ACC112 (cell line): Measurements from ENCODE around the gene PPP4R2.

Experiments used
- H2AFZ ChIP-seq: fragments of 200-600 bp; sonication (generic); one replicate; pipeline ENCODE4 v1.6.0; 2017; ENCODE audit warnings: antibody characterized with exemption, low read length; ENCODE audit not compliant: unreplicated experiment
- H3K27ac ChIP-seq: fragments of 200-600 bp; sonication (generic); 2 replicates; pipeline ENCODE4 v1.5.1; 2014; ENCODE audit warnings: low read depth, mild to moderate bottlenecking, antibody characterized with exemption, low read length, moderate library complexity
- H3K27me3 ChIP-seq: fragments of 200-600 bp; sonication (generic); 2 replicates; pipeline ENCODE4 v1.6.1; 2014; ENCODE audit warnings: mild to moderate bottlenecking, antibody characterized with exemption, low read length, moderate library complexity, mixed read lengths; ENCODE audit not compliant: insufficient read depth
- H3K36me3 ChIP-seq: fragments of 200-600 bp; sonication (generic); 2 replicates; pipeline ENCODE4 v1.6.1; 2016; ENCODE audit warnings: mild to moderate bottlenecking, antibody characterized with exemption, low read length, moderate library complexity, mixed read lengths; ENCODE audit not compliant: insufficient read depth
- H3K4me1 ChIP-seq: fragments of 200-600 bp; sonication (generic); one replicate; pipeline ENCODE4 v1.6.1; 2016; ENCODE audit warnings: low read length, mixed read lengths; ENCODE audit not compliant: insufficient read depth, unreplicated experiment, control insufficient read depth
- H3K4me3 ChIP-seq: fragments of 200-600 bp; sonication (generic); 2 replicates; pipeline ENCODE4 v1.5.1; 2014; ENCODE audit warnings: mild to moderate bottlenecking, low read depth, low read length
- H3K79me2 ChIP-seq: fragments of 200-600 bp; sonication (generic); one replicate; pipeline ENCODE4 v1.6.0; 2016; ENCODE audit warnings: low read length; ENCODE audit not compliant: control insufficient read depth, unreplicated experiment, insufficient read depth

The PPP4R2 gene

DNA sequence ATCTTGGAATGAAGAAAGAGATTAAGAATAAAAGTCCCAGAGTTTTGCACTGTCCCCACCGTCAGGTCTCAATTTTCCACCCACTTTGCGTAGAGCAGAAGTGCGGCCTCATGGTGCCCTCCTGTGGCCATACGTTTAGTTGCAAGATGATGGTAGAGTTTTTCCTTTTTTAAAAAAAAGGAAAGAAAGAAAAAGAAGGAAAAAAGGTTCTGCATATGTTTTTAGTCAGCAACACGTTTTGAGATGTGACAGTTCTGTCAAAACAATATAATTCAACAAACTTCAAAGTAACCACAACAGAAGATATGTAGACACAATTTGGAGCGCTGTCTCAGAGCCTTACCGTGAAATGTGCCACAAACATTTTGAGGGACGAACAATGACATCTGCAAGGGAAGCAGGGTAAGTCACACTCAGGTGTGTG lies 89.5 kb downstream of the PPP4R2 start:
- Histone ChIP-seq H2AFZ (no peak overlapping the region), H3K27me3 (no peaks in the 10 kb centered on the region), H3K27ac (no peak overlapping the region)

DNA sequence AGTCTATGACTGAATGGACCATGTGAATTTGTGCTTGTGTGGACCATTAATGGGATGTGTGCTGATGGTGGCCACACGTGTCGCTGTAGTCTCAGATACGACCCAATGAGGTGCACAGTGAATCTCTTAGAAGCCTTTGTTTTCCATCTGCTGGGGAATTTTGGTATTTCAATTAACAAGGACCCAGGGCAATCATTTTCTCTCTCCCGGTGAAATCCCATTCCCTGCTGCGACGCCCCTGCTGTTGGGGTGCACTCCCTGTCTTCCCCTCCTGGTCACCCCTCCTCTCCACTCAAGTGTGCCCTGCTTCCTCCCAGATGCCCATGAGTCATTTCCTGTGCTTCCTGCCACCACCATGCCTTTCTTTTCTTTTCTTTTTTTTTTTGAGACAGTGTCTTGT lies 97.5 kb downstream of the PPP4R2 start:
- Histone ChIP-seq H2AFZ (no peak overlapping the region), H3K4me1 (peaks cover 11% of the 10 kb centered on the region), H3K4me3 (no peak overlapping the region), H3K79me2 (no peaks in the 10 kb centered on the region), H3K36me3 (no peaks in the 10 kb centered on the region), H3K27ac (no peak overlapping the region), H3K27me3 (no peaks in the 10 kb centered on the region; the same call in 1 of the 2 replicates)

More for the DNA sequence above, 89.5 kb downstream of the PPP4R2 start:
- Histone ChIP-seq H3K79me2 (no peaks in the 10 kb centered on the region), H3K36me3 (no peaks in the 10 kb centered on the region), H3K4me1 (no peaks in the 10 kb centered on the region), H3K4me3 (no peak overlapping the region)

DNA sequence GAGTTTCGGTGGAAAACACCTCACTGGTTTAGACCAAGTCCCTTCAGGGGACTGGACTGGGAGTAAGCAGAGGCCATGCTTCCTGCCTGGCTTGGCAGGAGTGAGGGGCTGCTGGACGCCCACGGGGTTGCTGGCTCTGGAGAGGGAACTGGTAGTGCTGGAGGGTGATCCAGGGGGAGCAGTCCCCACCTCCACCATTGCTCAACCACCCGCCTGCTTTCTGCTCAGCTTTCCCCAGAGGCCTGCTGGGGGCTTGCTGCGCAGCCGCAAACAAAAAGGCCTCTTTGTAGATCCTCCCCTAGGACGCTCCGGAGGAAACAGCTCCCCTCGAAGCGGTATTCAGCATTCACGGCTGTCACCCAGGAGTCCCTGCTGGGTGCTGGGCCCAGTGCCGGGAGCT lies 98.3 kb downstream of the PPP4R2 start:
- H3K36me3 ChIP-seq: no peaks in the 10 kb centered on the region
- H3K4me3 ChIP-seq: no peak overlapping the region
- H3K27ac ChIP-seq: no peak overlapping the region
- H2AFZ ChIP-seq: no peak overlapping the region
- H3K4me1 ChIP-seq: peaks cover 11% of the 10 kb centered on the region
- H3K79me2 ChIP-seq: no peaks in the 10 kb centered on the region
- no peaks in the 10 kb centered on the region; the same call in 1 of the 2 replicates for H3K27me3 ChIP-seq

DNA sequence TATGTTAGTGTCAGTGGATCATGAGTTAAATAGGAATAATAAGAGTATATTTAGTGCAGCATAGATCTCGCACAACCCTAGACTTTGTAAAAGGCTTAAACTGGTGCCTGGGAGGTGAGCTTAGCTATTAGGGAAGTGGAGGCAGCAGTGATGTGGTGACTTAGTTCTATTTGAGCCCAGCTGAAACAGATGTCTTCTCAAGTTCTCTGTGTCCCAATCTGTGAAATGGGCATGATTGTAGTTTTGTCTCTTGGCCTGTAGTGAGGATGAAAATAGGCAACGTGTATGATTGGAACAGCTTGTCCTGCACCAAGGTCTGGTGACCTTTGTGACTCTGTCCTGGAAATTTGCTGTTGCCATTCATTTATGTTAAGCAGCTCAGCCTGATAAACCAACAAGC lies 99.6 kb downstream of the PPP4R2 start:
- Histone ChIP-seq H3K4me1 (peaks cover 11% of the 10 kb centered on the region), H3K27ac (no peak overlapping the region)

DNA sequence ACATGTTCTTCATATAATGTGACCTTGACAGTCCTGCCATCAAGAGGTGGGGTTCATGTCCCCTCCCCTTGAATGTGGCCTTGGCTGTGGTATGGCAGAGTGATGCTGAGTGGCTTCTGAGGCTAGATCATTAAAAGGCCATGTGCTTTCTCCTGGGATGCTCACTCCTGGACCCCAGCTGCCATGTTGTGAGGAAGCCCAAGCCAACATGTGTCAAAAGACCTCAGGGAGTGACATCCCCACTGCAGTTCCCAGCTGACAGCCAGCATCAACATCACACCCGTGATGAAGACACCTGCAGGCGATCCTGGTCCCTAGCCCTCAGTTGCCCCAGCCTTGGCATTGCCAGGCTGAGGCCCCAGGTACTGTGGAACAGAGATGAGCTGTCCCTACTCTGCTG lies 101.4 kb downstream of the PPP4R2 start:
- no peak overlapping the region for H3K4me3 ChIP-seq
- H3K4me1 ChIP-seq: peaks cover 11% of the 10 kb centered on the region
- no peak overlapping the region for H3K27ac ChIP-seq
- H3K79me2 ChIP-seq: no peaks in the 10 kb centered on the region
- H3K27me3 ChIP-seq: no peaks in the 10 kb centered on the region; the same call in 1 of the 2 replicates
- no peak overlapping the region for H2AFZ ChIP-seq
- no peaks in the 10 kb centered on the region for H3K36me3 ChIP-seq

More for the DNA sequence above, 99.6 kb downstream of the PPP4R2 start:
- H3K4me3 ChIP-seq: no peak overlapping the region
- no peak overlapping the region for H2AFZ ChIP-seq
- no peaks in the 10 kb centered on the region; the same call in 1 of the 2 replicates for H3K27me3 ChIP-seq
- no peaks in the 10 kb centered on the region for H3K79me2 ChIP-seq
- no peaks in the 10 kb centered on the region for H3K36me3 ChIP-seq

DNA sequence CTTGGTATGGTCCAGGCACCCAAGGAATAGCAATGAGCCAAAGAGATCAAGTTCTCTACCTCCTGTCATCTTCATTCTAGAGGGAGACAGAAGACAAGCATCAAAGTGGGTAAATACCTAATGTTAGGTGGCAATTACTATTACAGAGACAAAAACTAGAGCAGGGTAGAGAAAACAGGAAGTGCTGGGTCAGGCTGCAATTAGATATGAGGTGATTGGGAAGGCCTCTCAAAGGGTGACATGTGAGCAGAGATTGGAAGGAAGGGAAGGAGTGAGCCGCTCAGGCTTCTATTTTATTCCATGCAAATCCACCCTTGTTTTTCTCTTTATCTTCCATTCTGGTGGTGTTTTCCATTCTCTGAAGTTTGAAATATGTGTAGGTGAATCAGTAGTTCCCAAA lies 102.3 kb downstream of the PPP4R2 start:
- no peak overlapping the region for H2AFZ ChIP-seq
- no peak overlapping the region for H3K4me3 ChIP-seq
- no peaks in the 10 kb centered on the region for H3K79me2 ChIP-seq
- no peak overlapping the region for H3K27ac ChIP-seq
- H3K4me1 ChIP-seq: peaks cover 11% of the 10 kb centered on the region
- H3K36me3 ChIP-seq: no peaks in the 10 kb centered on the region
- no peaks in the 10 kb centered on the region; the same call in 1 of the 2 replicates for H3K27me3 ChIP-seq

DNA sequence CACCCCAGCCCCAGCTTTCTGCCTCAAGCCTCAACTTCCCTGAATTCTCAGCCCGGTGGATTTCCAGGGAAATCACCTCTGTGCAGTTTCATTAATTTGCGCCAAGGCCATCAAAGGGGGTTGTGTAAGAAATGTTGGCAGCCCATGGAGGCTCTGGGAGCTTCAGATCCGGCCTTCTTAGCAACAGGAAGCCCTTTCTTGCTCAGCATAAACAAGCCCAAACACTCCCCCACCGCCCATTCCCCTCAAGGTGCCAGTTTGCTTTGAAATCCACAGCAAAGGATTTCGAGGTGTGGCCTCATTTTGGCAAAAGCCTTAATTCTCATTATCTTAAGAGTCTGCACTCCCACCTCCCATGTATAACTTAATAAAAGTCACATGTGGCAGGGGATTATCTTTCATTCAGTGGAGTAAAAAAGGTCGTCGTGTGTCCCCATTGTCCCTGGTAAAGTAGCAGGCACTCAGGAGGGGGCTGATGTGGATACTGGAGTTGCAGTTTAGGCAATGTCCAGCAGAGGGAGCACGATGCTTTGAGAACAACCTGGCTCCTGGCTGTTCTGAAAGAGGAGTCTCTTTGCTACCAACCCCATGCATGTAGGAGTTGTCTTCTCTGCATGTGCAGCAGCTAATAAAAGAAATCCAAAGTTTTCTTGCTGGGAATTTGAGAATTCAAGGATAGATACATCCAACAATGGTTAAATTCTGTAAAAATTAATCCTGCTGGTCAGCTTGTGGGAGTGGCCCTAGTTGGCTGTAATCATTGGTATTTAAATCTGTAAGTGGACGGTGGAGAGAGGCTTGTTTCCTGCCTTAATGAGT lies 104.3 kb downstream of the PPP4R2 start:
- Histone ChIP-seq H3K4me1 (no peaks in the 10 kb centered on the region), H3K27me3 (no peaks in the 10 kb centered on the region; the same call in 1 of the 2 replicates), H3K36me3 (no peaks in the 10 kb centered on the region), H3K4me3 (no peak overlapping the region), H3K79me2 (no peaks in the 10 kb centered on the region), H2AFZ (no peak overlapping the region), H3K27ac (no peak overlapping the region)

DNA sequence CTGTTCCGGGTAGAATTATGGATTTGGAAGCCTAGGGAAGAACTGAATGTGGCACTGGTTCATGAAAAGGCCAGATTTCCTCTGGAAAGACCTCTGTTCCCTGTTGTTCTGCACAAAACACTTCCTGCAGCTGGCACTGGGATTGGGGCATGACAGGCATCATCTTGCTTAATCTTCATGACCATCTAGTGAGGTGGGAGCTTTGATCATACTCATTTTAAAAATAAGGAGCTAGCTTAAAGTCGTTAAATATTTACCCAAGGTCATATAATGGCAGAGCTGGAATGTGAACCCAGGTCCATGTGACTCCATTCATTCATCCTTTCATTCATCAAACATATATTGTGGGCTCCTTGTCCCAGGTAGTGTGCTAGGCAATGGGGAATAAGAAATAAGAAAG lies 105.3 kb downstream of the PPP4R2 start:
- H3K79me2 ChIP-seq: no peaks in the 10 kb centered on the region
- no peaks in the 10 kb centered on the region; the same call in 1 of the 2 replicates for H3K27me3 ChIP-seq
- no peaks in the 10 kb centered on the region for H3K36me3 ChIP-seq
- H2AFZ ChIP-seq: no peak overlapping the region
- no peaks in the 10 kb centered on the region for H3K4me1 ChIP-seq
- H3K27ac ChIP-seq: no peak overlapping the region
- H3K4me3 ChIP-seq: no peak overlapping the region

DNA sequence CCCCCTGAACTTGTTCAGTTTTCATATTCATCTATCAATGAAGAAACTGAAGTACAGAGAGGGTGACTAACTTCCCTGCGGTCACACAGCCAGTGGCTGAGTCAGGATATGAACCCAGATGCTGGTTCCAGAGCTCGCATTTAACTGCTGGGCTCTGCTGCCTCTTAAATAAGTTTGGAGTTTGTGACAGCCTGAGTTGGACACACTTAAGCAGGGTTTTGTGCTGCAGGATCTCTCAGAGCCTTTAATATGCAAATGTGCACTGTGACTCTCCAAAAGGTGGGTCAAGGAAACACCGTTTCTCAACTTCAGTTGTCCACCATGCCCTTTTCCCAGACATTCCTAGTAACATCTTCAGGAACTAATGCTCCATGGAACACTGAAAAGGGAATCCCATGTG lies 110.6 kb downstream of the PPP4R2 start:
- no peaks in the 10 kb centered on the region for H3K36me3 ChIP-seq

DNA sequence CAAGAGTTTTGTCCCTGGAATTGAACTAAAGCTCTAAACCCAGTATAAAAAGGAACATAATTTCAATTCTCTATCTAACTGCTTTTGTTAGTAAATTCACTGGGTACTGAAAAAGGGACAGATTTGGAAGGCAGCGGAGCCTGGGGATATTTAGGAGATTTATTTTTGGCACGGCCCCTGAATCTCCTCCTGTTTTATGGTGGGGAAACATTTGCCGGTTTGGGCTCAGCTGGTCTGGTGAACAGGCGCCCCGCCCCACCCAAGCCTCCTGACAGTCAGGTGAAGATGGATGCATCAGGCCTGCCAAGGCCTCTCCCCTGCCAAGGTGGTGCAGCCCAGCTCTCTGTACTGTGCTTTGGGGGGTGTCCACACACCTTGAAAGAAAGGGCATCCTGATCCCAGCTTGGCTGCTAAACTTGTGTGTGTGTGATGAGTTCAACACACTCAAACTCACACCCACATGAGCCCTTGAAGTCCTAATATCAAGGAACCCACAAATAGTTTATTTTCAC lies 111.1 kb downstream of the PPP4R2 start:
- H3K36me3 ChIP-seq: no peaks in the 10 kb centered on the region
- H3K27ac ChIP-seq: no peak overlapping the region
- no peak overlapping the region for H2AFZ ChIP-seq
- H3K4me1 ChIP-seq: no peaks in the 10 kb centered on the region
- H3K27me3 ChIP-seq: no peaks in the 10 kb centered on the region
- H3K79me2 ChIP-seq: no peaks in the 10 kb centered on the region
- H3K4me3 ChIP-seq: no peak overlapping the region

More for the DNA sequence above, 110.6 kb downstream of the PPP4R2 start:
- H3K4me3 ChIP-seq: no peak overlapping the region
- no peaks in the 10 kb centered on the region for H3K79me2 ChIP-seq
- H2AFZ ChIP-seq: no peak overlapping the region
- no peaks in the 10 kb centered on the region for H3K4me1 ChIP-seq
- no peaks in the 10 kb centered on the region for H3K27me3 ChIP-seq
- no peak overlapping the region for H3K27ac ChIP-seq

DNA sequence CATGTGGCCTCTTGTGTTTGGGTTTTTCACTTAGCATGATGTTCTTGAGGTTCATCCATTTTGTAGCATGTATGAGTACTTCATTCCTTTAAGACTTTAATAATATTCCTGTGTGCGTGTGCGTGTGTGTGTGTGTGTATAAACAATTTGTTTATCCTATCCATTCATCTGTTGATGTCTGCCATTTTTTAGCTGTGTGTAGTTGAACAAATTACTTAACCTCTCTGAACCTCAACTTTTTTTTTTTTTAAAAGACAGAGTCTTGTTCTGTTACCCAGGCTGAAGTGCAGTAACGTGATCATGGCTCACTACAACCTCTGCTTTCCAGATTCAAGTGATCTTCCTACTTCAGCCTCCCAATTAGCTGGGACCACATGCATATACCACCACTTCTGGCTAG lies 112.1 kb downstream of the PPP4R2 start:
- no peak overlapping the region for H3K27ac ChIP-seq
- H3K27me3 ChIP-seq: no peaks in the 10 kb centered on the region
- no peaks in the 10 kb centered on the region for H3K4me1 ChIP-seq
- H2AFZ ChIP-seq: no peak overlapping the region
- H3K36me3 ChIP-seq: no peaks in the 10 kb centered on the region
- no peak overlapping the region for H3K4me3 ChIP-seq
- no peaks in the 10 kb centered on the region for H3K79me2 ChIP-seq
